ENCODE results near the gene KCNH6.

KCNH6 gene

DNA sequence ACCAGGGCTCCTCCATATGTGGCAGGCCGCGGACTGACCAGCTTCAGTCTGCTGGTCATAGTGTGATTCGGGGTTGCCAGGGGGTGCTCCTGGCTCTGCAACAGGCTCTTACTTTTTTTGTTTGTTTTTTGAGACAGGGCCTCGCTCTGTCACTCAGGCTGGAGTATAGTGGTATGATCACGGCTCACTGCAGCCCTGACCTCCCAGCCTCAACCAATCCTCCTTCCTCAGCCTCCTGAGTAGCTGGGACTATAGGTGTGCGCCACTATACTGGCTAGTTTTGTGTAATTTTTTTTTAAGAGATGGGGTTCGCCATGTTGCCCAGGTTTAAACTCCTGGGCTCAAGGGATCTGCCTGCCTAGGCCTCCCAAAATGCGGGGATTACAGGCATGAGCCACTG, 11.8 kb upstream of the KCNH6 start:
- no peak for DNase-seq (ENCODE audit: extremely low read depth in 1 of 2, low read depth in 1 of 2)

DNA sequence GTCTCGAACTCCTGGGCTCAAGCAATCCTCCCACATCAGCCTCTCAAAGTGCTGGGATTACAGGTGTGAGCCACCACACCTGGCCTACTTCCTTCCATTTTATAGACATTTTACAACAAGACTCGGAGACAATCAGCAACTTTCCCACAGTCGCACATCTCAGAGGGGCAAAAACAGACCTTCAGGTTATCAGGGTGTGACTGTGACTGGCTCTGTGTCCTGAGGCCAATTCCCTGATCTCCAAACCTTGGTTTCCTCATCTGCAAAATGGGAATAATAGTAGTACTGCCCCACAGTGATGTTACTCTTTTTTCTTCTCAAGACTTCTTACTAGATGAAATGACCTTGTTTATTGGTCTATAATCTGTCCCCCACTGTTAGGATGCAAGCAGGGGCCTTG, 10.8 kb upstream of the KCNH6 start:
- DNase-seq (ENCODE audit: extremely low read depth in 1 of 2, low read depth in 1 of 2), result no peak

DNA sequence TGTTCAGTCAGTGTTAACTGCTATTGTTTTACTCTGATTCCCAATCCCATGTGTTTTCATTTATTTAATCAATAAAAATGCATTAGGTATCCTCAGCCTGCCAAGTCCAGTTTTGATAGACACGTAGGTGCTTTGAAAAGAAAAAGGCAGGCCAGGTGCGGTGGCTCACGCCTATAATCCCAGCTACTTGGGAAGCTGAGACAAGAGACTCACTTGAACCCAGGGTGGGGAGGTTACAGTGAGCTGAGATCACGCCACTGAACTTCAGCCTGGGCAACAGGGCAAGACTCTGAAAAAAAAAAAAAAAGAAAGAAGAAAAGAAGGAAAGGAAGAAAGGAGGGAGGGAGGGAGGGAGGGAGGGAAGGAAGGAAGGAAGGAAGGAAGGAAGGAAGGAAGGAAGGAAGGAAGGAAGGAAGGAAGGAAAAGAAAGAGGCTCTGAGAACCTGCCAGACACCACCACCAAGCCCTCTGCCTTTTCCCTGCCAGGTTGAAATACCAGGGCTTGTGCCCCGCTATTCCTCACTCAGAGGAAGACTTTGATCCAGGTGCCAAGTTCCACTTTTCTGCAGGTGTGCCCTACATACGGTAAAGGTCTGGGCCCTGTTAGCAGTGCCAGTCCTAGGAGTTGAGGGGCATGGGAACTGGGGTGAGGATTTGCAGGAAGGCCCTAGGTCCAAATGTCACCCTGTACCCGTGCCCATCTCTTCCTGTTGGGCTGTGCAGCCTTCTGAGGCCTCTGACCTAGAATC, 10.1 kb upstream of the KCNH6 start:
- DNase-seq (ENCODE audit: extremely low read depth in 1 of 2, low read depth in 1 of 2), result no peak

DNA sequence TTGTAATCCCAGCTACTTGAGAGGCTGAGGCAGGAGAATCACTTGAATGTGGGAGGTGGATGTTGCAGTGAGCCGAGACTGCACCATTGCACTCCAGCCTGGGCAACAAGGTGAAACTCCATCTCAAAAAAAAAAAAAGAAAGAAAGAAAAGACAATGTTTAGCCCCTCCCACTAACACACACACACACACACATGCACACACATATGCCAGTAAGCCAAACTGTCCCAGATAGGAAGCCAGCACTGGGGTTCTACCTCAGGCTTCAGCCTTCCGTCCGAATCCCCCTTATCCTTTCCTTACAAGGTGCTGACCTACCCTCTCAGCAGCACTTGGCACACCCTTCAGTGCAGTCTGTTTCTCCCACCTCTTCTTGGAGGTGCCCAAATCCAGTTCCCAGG, 8.7 kb upstream of the KCNH6 start:
- no peak for DNase-seq (ENCODE audit: extremely low read depth in 1 of 2, low read depth in 1 of 2)

DNA sequence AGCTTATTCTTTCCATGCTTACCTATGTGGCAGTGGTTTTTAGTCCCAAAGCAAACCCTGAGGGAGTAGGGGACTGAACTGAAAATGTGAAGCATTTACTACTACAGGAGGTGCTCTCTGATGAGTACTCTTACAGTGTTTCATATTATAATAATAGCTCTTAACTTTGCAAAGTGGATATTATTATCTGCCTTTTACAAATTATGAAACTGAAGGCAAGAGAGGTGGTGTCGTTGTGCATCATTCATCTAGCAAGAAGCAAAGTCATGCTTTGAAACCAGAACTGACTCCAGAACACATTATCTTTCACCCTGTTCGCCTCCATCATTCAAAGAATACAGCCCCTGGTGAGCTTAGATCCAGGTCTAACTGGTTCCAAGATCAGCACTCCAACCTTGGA, 8.2 kb upstream of the KCNH6 start:
- DNase-seq (ENCODE audit: extremely low read depth in 1 of 2, low read depth in 1 of 2), result no peak

DNA sequence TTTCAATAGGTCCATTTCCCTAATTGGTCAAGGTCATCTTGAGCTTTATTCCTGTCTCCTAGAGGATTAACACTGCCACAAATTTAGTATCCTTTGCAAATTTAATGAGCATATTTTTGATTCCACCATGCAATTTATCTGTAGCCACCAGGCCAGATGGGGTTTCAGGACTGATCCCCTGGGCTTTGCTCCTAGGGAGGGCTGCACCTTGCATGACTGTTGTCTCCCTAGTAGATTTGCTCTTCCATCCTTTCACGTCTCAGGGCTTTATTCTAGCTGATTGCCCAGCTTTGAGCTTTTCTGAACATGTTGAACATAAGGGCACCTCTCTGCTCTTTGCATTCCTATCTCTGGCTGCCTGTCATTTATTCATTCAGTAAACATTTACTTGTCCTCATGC, 7.7 kb upstream of the KCNH6 start:
- DNase-seq (ENCODE audit: extremely low read depth in 1 of 2, low read depth in 1 of 2), result no peak

DNA sequence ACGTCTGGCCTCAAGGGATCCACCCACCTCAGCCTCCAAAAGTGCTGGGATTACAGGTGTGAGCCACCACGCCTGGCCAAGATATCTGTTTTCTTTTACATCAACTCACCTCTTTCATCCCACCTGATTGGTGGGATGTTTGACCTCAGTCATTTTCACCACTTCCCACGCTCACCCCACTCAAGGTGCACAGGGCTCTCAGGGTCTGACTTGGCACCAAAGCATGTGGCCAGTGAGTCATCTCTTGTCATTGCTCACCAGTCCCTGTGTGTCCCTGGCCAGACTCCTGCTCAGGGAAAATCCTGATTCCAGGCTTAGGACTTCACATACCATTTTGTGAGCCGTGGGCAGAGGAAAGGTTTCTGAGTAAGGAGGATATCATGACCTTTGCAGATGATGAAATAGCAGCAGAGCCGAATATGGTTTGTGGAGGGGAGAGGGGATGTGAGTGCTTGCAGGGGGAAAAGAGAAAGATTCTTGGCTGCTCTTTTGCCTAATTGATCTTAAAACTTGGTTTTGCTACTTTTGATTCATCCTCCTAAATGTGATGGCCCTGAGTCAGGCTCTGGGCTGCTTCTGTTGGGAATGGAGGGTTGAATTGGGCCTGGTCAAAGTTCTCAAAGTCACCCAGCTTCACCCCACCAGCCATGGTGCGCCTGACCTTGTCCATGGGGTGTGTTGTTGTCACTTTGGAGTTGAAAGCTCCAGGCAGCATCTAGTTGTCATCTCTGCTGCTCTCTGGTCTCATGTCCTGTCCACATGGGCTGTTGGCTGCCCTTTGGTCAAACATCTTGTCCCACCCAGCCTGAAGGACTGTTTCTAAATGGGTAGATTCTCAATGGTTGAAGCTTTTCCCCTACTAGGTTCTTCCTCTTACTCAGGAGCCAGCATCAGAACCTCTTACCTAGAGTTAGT, 6.0 kb upstream of the KCNH6 start:
- DNase-seq (ENCODE audit: extremely low read depth in 1 of 2, low read depth in 1 of 2), result peak in 1 of 2 donors; percentile 60

DNA sequence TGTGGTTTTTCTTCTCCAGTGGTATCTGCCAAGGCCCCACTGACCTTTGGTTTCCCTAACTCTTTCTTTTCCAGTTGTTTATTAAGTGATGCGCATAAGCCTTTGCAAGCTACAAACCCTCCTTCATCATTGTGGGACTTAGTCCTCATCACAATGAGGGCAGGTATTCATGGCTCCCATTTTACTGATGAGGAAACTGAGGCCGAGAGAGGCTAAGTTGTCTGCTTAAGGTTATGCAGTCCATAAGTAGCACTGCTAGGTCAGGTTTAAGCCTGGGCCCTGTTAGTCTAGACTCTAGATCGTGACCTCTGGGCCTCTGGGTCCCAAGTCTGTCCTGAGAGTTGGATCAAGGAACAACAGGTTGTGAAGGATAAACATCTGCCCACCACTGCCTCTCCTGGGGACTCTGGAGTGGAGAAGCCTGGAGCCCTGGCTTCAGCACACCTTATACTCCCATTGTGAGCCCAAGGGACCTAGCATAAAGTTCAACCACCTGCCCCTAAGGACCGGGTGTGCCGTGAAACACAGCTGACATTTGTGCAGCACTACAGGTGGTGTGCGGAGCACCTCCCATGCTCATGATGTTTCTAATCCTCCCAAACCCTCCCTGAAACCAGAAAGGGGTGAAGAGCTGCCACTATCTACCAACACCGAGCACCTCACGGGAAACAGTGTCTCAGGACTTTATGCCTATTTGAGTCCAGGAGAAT, 5.2 kb upstream of the KCNH6 start:
- DNase-seq (ENCODE audit: extremely low read depth in 1 of 2, low read depth in 1 of 2), result no peak

DNA sequence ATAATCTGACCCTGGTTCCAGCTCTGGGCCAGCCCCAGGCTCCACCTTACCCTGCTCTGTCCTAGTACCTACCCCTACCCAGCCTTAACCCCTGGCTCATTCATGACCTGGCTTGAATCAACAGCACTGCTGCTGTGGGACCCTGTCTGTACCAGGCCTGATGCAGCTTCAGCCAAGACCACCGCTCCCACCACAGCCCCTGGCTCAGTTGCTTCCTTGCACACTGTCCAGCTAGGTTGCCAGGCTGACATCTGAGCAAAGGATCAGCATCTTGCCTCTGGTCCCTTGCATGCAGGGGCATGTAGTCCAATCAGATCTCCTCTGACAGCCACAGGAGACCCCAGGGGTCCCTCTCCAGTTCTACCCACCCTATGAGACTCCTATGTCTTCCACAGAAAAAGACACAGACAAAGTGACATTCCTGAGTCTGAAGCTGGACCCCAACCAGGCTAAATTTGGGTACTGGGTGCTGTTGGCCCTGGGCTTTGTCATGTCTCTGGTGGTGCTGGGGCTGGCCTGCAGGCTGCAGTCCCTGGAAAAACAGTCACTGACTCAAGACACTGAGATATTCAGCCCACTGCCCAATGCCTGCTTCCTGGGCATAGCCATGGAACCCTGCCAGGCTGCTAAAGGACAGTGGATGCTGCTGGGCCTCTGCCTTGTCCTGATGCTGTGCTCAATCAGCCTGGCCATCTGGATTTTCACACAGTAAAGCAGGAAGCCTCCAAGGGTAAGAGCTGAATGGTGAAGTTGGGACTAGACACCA, 3.9 kb upstream of the KCNH6 start:
- no peak for DNase-seq (ENCODE audit: extremely low read depth in 1 of 2, low read depth in 1 of 2)

DNA sequence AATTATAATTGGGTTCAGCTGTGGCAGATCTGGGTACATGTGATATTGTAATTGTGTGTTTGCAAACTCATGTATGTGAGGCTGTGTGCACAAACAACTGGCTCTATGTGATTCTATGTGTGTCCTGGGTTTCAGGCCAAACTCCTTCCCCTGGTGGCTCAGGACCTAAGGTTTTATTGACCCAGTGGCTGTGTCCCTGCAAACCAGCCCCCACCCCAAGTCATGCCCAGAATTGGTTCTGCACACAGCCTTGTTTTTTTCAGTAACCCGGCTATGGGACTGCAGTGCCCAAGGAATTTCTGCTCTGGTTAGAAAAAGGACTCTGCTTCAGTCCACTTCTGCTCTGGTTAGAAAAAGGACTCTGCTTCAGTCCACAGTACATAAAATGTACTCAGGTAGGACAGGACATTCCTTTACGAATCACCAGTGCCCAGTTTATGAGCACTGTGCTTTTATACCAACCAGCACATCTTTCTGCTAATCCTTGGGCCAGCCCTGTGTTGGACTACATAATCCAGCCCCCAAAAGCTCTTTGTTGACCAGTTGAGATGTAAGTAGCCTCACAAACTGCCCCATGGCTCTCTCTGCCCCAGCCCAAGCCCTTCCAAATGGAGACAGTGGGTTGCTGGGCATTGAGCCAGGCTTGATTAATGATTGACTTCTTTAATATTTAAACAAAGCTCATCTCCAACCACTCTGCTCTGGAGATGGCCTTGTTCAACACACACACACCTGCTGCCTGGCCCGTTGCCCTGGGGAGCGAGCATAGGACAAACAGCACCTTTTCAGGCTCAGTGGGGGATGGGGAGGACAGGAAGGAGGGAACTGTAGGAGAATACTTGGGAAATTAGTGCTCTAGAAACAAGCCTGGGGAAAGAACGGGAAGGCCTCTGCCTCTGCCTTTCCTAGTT, 2.9 kb upstream of the KCNH6 start:
- DNase-seq (ENCODE audit: extremely low read depth in 1 of 2, low read depth in 1 of 2), result no peak

DNA sequence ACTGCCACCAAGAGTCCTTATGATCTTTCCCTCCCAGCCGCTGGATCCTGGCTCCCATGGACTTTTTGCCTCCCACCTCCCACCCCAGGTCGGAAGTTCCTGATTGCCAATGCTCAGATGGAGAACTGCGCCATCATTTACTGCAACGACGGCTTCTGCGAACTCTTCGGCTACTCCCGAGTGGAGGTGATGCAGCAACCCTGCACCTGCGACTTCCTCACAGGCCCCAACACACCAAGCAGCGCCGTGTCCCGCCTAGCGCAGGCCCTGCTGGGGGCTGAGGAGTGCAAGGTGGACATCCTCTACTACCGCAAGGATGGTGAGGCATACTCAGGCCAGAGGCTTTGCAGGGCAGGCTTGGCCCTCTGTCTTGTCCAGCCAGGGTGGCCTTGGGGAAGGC, 893 bp downstream of the KCNH6 start:
- no peak for DNase-seq (ENCODE audit: extremely low read depth in 1 of 2, low read depth in 1 of 2)

DNA sequence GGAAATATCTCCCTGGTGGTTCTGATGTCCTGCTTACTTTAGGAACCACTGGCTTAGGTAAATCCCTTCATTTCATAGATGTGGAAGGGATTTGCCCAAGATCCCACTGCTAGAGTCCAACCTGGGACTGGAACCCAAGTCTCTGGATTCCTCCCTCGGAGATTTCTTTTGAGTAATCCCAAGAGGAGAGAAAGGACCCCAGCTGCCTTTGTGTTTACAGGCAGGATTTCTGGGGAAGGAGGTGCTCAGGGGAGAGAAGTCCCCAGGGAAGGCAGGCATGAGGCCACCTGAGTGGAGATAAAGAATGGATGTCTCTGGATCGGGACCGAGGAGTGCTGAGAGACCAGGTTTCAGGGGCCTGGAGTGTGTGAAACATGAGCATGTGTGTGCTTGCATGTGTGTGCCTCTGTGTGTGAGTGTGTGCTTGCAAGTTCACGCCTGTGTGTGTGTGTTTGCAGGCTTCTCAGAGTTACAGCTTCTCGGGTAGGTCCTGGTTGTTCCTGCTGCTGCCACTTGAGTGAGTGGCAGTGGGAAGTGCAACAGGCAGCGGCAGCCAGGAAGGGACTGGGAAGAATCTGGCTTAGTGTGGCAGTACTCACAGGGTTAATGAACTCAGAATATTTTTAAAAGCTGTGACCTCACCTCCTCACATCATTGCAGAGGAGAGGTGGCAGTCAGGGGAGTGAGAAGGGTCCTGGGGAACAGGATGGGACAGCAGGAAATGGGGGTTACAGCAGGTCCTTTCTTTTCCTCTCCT, 2.2 kb downstream of the KCNH6 start:
- no peak for DNase-seq (ENCODE audit: extremely low read depth in 1 of 2, low read depth in 1 of 2)

DNA sequence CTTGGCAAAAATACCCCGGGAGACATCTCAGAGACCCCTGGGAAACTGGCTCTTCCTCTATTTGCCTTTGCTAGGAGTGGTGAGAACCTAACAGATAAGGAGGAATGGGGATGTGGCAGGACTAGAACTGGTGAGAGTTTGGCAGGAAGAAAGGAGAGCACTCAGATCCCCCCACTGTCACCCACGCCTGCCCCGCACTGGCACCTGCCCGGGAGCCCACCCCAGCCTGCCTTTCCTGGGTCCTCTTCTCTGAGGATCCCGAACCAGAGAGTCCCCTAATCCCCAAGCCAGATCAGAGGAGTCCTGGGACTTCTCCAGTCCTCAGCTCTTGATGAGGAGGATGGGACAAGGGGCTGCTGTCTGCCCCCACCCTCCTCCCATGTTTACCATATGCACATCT, 3.7 kb downstream of the KCNH6 start:
- no peak for DNase-seq (ENCODE audit: extremely low read depth in 1 of 2, low read depth in 1 of 2)

DNA sequence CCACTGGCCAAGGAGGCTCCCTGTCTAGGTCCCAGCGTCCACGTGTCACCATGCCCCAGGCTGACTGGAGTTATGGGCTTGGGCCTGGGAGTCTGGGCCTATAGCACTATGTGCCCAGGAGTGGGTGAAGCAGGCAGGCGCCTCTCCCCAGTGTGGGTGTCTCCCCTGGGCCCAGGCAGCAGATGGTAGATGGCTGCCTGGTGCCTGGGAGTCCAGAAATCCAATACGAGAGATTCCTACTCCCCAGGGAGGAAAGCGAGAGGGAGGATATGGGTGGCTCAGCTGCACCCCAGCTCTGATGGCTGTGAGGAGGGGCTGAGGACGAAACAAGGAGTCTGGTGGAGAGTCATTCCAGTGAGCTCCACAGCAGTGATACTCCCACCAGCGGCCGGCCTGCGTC, 5.0 kb downstream of the KCNH6 start:
- DNase-seq (ENCODE audit: extremely low read depth in 1 of 2, low read depth in 1 of 2), result no peak

DNA sequence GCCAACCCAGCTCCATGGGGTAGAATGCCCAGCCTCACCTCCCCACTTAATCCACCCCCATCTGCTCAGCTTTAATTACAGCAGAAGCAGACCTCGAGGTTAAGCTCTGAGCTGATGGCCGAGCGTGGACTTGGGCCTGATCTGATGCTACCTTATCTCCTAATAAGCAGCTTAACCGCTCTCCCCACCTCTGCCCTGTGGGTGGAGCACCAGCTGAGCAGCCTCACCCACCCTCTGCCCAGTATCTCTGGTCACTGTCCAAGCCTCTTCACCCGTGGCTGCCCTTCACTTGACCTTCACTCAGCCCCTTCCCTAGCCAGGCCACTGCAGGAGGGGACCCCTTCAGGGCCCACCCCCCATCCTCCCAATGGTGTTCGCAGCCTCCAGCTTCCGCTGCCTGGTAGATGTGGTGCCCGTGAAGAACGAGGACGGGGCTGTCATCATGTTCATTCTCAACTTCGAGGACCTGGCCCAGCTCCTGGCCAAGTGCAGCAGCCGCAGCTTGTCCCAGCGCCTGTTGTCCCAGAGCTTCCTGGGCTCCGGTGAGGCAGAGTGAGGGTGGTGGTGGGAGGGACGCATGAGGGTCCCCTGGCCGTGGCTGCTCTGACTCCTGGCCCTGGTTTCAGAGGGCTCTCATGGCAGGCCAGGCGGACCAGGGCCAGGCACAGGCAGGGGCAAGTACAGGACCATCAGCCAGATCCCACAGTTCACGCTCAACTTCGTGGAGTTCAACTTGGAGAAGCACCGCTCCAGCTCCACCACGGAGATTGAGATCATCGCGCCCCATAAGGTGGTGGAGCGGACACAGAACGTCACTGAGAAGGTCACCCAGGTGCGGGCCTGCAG, 6.8 kb downstream of the KCNH6 start:
- no peak for DNase-seq (ENCODE audit: extremely low read depth in 1 of 2, low read depth in 1 of 2)

DNA sequence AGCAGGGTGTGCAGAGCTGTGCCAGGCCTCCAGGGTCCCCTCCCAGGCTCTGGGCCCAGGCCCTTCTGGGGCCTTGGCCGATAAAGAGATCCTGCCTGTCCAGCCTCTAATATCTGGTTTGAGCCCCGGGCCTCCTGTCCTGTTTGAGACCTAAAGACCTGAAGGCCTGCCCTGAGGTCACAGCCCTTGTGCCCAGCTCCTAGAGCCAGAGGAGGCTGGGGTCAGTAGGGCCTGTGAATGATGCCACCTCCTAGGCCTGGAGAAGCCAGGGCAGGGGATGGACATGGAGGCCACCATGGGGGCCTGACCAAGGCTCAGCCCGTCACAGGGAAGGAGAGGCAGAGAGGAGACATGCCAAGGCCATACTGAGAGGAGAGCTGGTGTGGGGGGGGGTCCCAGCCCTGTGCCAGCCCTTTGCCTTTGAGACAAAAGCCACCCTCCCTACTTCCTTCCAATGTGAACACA, 7.4 kb downstream of the KCNH6 start:
- no peak for DNase-seq (ENCODE audit: extremely low read depth in 1 of 2, low read depth in 1 of 2)

DNA sequence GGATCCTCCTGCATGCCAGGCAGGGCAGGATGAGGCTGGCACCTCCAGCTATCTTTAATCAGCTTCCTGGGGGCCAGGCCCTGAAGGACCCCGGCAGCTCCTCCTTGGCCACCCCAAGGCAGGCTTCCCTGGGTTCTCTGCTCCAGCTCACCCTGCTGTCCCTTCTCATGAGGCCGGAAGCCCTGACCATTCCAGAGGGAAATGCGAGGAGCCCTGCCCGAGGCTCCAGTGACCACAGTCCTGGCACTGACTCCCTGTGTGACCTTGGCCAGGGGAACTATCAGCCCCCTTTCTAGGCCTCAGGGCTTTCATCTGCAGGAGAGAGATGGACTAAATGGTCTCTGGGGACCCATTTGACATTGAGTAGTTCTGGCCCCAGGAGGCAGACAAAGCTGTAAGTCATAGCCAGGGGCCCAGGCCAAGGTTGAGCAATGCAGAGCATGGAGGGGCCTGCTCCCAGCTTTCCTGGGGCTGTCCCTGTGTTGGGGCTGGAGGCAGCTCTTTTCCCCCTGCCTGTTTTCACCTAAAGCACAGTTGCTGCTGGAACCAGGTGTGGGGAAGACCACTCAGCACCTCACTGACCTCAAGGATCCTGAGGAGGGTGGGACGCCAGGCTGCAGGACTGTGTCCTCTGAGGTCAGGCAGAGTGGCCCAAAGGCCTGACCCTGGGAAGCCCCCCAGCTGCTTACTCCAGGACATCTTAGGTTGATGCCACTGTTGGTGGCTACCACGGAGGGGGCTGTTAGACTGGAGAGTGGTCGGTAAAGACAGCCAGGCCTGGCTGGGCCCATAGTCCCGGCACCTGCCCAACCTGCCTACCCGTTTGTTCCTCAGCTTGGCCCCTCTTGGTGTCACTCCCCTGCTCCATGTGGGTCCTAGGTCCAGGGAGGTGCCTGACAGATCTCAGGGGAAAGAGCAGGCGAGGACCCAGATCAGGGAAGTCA, 8.1 kb downstream of the KCNH6 start:
- no peak for DNase-seq (ENCODE audit: extremely low read depth in 1 of 2, low read depth in 1 of 2)

Measured in stimulated activated CD8-positive, alpha-beta memory T cell treated with anti-CD3 and anti-CD28 coated beads, Interleukin-7, amount 100 ng/mL, for 48 hours (primary cell).